Measurements from ENCODE around the gene HS3ST4.

- TF ChIP-seq YY1 (IDR thresholded peaks at IDR 0.05; ENCODE audit: insufficient read depth, insufficient read length), result no peak
- no peak for TF ChIP-seq SUZ12 (IDR thresholded peaks at IDR 0.05; ENCODE audit: extremely low read depth, insufficient read depth, insufficient read length)
- no peak for TF ChIP-seq ZNF274 (IDR thresholded peaks at IDR 0.05; ENCODE audit: low read depth, low read length)
Measured at GRCh38 chr16:25867041-25867440, 175.3 kb downstream of the HS3ST4 start.

All from NT2/D1 (cell line).